MM.1S (cell line): ENCODE measurements around the gene ABITRAM.

Experiments used
- DNase-seq: peaks from one replicate; pipeline ENCODE4 v3.0.0-alpha.2; 2015
- H2AFZ ChIP-seq: fragments of 300-600 bp; sonication (generic); 2 replicates; pipeline ENCODE4 v1.6.0; 2016; ENCODE audit warnings: antibody characterized with exemption, low read length
- H3F3A ChIP-seq: fragments of 300-600 bp; sonication (generic); 2 replicates; pipeline ENCODE4 v1.6.1; 2016; ENCODE audit warnings: mild to moderate bottlenecking, antibody characterized with exemption, low read length, moderate library complexity, mixed read lengths; ENCODE audit not compliant: insufficient read depth
- H3K27ac ChIP-seq: fragments of 300-600 bp; sonication (generic); 2 replicates; pipeline ENCODE4 v1.5.1; 2016; ENCODE audit warnings: mild to moderate bottlenecking, low read length
- H3K27me3 ChIP-seq: fragments of 300-600 bp; sonication (generic); replicated peaks from 2 replicates; pipeline ENCODE4 v1.6.0; 2016; ENCODE audit warnings: low read length; ENCODE audit not compliant: insufficient read depth
- H3K36me3 ChIP-seq: fragments of 300-600 bp; sonication (generic); replicated peaks from 2 replicates; pipeline ENCODE4 v1.6.1; 2016; ENCODE audit warnings: mild to moderate bottlenecking, low read length, mixed read lengths; ENCODE audit not compliant: insufficient read depth
- H3K4me1 ChIP-seq: fragments of 300-600 bp; sonication (generic); 2 replicates; pipeline ENCODE4 v1.6.1; 2016; ENCODE audit warnings: low read length, mixed read lengths
- H3K4me2 ChIP-seq: fragments of 300-600 bp; sonication (generic); 2 replicates; pipeline ENCODE4 v1.6.0; 2016; ENCODE audit warnings: low read depth, low read length
- H3K4me3 ChIP-seq: fragments of 300-600 bp; sonication (generic); 2 replicates; pipeline ENCODE4 v1.5.1; 2016; ENCODE audit warnings: low read length, mixed read lengths
- H3K79me2 ChIP-seq: fragments of 300-600 bp; sonication (generic); 2 replicates; pipeline ENCODE4 v1.6.1; 2016; ENCODE audit warnings: mixed run types, low read length, mixed read lengths
- H3K9ac ChIP-seq: fragments of 300-600 bp; sonication (generic); 2 replicates; pipeline ENCODE4 v1.6.1; 2016; ENCODE audit warnings: low read length, mixed read lengths
- H3K9me2 ChIP-seq: fragments of 300-600 bp; sonication (generic); replicated peaks from 2 replicates; pipeline ENCODE4 v1.6.1; 2016; ENCODE audit warnings: mild to moderate bottlenecking, low read length, mixed read lengths; ENCODE audit not compliant: insufficient read depth
- H3K9me3 ChIP-seq: fragments of 300-600 bp; sonication (generic); replicated peaks from 2 replicates; pipeline ENCODE4 v1.6.1; 2016; ENCODE audit warnings: mild to moderate bottlenecking, low read length, mixed read lengths; ENCODE audit not compliant: insufficient read depth
- H4K20me1 ChIP-seq: fragments of 300-600 bp; sonication (generic); 2 replicates; pipeline ENCODE4 v1.6.1; 2016; ENCODE audit warnings: mild to moderate bottlenecking, low read length, moderate library complexity, mixed read lengths; ENCODE audit not compliant: insufficient read depth
- EZH2 ChIP-seq: fragments of 300-600 bp; sonication (generic); optimal IDR thresholded peaks from 2 replicates; pipeline ENCODE3; 2017; ENCODE audit warnings: low read depth, mild to moderate bottlenecking, antibody characterized with exemption, low read length, mixed read lengths
- EZH2phosphoT487 ChIP-seq: fragments of 300-600 bp; sonication (generic); IDR thresholded peaks from 2 replicates; pipeline ENCODE4 v1.6.1; 2018; ENCODE audit warnings: antibody characterized with exemption, low read length
- TF ChIP-seq, protein P1 (sequence below): fragments of 300-600 bp; sonication (generic); IDR thresholded peaks from 2 replicates; pipeline ENCODE4 v1.5.1; 2016; ENCODE audit warnings: antibody characterized with exemption, low read length, mixed read lengths

Gene ABITRAM

DNA sequence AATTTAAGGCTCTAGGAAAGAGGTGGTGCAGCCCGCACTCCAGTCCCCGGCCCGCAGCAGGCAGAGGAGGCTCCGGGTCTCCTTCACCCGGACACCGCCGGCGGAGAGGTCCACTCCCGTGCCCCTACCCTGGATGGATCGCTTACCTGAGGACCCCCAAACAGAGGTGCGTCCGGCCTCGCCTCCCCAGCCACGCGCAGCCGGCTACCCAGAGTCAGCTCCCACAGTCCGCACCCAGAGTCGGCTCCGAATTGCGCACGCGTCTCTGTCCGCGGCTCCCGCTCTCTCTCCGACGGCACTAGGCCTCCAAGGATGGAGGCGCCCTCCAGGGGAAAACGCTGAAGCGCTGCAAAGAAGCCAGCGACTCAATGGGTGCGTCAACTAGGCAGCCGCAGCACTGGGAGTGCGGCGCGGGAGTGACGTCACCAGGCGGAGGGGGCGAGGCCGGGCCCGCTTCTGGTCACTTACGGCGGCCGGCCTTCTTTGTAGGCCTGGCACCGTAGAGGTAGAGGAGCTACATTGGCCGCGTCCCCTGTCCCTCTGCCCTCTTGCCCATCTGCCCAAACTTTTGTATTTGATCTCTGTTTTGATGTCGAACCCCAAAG lies 380 bp upstream of the ABITRAM start, which contains the start of gene ELP1:
ELP1 (minus strand) TSS at position 407 of the 605 bp plus-strand sequence. CDS start 2,978 bp downstream, outside the sequence.
- Histone ChIP-seq H3F3A (peaks cover 14% of the 10 kb centered on the region), H3K4me3 (peak within 1 kb of the TSS; percentile 87), H3K4me2 (peak within 1 kb of the TSS; percentile 73), H3K9me2 (no peaks in the 10 kb centered on the region), H3K9ac (peak within 1 kb of the TSS; percentile 85), H4K20me1 (no peaks in the 10 kb centered on the region), H2AFZ (peak within 1 kb of the TSS; percentile 85), H3K79me2 (peaks cover 45% of the 10 kb centered on the region), H3K9me3 (no peaks in the 10 kb centered on the region), H3K4me1 (0 out of 2 replicates have a peak, but pooled peaks cover 11% of the 10 kb centered on the region), H3K27me3 (no peaks in the 10 kb centered on the region), H3K27ac (peak within 1 kb of the TSS; percentile 85), H3K36me3 (no peaks in the 10 kb centered on the region; the same call in 1 of the 2 replicates)
- TF ChIP-seq, protein P1, sequence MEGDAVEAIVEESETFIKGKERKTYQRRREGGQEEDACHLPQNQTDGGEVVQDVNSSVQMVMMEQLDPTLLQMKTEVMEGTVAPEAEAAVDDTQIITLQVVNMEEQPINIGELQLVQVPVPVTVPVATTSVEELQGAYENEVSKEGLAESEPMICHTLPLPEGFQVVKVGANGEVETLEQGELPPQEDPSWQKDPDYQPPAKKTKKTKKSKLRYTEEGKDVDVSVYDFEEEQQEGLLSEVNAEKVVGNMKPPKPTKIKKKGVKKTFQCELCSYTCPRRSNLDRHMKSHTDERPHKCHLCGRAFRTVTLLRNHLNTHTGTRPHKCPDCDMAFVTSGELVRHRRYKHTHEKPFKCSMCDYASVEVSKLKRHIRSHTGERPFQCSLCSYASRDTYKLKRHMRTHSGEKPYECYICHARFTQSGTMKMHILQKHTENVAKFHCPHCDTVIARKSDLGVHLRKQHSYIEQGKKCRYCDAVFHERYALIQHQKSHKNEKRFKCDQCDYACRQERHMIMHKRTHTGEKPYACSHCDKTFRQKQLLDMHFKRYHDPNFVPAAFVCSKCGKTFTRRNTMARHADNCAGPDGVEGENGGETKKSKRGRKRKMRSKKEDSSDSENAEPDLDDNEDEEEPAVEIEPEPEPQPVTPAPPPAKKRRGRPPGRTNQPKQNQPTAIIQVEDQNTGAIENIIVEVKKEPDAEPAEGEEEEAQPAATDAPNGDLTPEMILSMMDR, result peak; percentile 34
- TF ChIP-seq EZH2phosphoT487, result no peak
- DNase-seq, result peak; percentile 95

DNA sequence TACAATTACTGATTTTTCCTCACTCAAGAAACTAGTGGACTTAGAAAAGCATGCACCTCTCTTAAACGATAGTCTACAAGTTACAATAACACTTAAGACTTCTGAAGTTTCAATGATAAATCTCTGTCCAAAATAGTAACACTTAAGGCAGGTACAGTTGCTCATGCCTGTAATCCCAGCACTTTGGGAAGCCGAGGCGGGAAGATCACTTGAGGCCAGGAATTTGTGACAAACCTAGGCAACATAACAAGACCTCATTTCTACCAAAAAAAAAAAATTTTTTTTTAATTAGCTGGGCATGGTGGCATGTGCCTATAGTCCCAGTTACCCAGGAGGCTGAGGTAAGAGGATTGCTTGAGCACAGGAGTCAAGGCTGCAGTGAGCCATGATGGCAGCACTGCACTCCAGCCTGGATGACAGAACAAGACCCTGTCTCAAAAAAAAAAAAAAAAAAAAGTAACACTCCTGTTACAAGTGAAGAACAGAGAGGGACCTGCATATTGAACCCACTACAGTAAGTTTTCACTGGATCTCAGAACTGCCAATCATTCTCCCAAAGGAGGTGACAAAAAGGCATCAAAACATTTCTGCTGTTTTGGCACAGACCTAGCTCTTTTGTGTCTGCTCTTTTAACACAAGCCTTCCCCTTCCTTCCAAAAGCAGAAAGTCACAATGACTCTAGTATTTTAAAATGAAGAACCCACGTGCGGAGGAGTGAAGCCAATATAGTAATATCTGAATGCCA lies 3.5 kb downstream of the ABITRAM start:
- no peak for DNase-seq
- Histone ChIP-seq H3K9me2 (no peaks in the 10 kb centered on the region), H3K27ac (no peak overlapping the region), H3K79me2 (peaks cover 23% of the 10 kb centered on the region), H4K20me1 (no peaks in the 10 kb centered on the region), H3K9me3 (no peaks in the 10 kb centered on the region), H3K9ac (no peak overlapping the region), H3K4me1 (0 out of 2 replicates have a peak, but pooled peaks cover 8% of the 10 kb centered on the region), H3K27me3 (no peaks in the 10 kb centered on the region), H3F3A (peaks cover 14% of the 10 kb centered on the region), H3K4me2 (no peak overlapping the region), H3K4me3 (no peak overlapping the region), H2AFZ (no peak overlapping the region), H3K36me3 (no peaks in the 10 kb centered on the region; the same call in 1 of the 2 replicates)
- TF ChIP-seq EZH2phosphoT487 (no peak), EZH2 (no peak)
- TF ChIP-seq, protein P1, result no peak

GRCh38 chr9:108939975-108940374 lies 5.8 kb downstream of the ABITRAM start:
- no peaks in the 10 kb centered on the region for H4K20me1 ChIP-seq
- H3K27me3 ChIP-seq, result no peaks in the 10 kb centered on the region
- H3K36me3 ChIP-seq, result no peaks in the 10 kb centered on the region; the same call in 1 of the 2 replicates
- no peak overlapping the region for H3K4me3 ChIP-seq
- TF ChIP-seq EZH2phosphoT487 (no peak), EZH2 (no peak)
- TF ChIP-seq, protein P1, result no peak
- peaks cover 2% of the 10 kb centered on the region; the same call in 1 of the 2 replicates for H3F3A ChIP-seq
- no peak overlapping the region for H3K4me2 ChIP-seq
- no peaks in the 10 kb centered on the region for H3K9me2 ChIP-seq
- H3K9ac ChIP-seq, result no peak overlapping the region
- peaks cover 13% of the 10 kb centered on the region for H3K79me2 ChIP-seq
- H3K4me1 ChIP-seq, result 0 out of 2 replicates have a peak, but pooled peaks cover 7% of the 10 kb centered on the region
- H2AFZ ChIP-seq, result no peak overlapping the region
- H3K9me3 ChIP-seq, result no peaks in the 10 kb centered on the region
- no peak overlapping the region for H3K27ac ChIP-seq
- DNase-seq, result no peak
